Panc1 (cell line): ENCODE measurements around the gene ZZZ3.

Experiments used
- POLR2AphosphoS5 ChIP-seq: IDR thresholded peaks from 2 replicates; pipeline ENCODE4 v1.6.1; 2012; ENCODE audit warnings: mild to moderate bottlenecking, low read depth, low read length, moderate library complexity
- TF ChIP-seq, protein P1 (sequence below): fragments of 450-650 bp; IDR thresholded peaks from 2 replicates; pipeline ENCODE4 v1.5.1; 2017; ENCODE audit warnings: mild to moderate bottlenecking
- TF ChIP-seq, protein P2 (sequence below), 2 experiments: IDR thresholded peaks; 2 replicates each; pipeline ENCODE4 v1.6.1; 2011 to 2012; ENCODE audit warnings: low read depth in 2 of 2, control low read depth in 1 of 2, low read length in 1 of 2, mild to moderate bottlenecking in 1 of 2, moderate library complexity in 1 of 2; ENCODE audit not compliant: insufficient read depth in 1 of 2

DNA sequence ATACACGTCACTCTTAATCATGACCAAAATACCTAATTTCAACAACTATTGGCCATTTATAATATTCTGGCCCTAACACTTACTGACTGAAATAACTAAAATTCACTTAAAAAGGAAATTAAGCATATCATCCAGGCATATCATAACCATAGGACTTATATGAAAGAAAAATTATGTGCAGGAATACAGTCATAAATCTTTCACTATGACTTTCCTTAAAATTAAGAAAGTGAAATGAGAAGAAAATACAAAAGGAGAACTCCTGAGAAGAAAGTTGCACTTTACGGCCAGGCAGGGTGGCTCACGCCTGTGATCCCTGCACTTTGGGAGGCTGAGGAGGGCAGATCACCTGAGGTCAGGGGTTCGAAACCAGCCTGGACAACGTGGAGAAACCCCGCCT is 9.4 kb downstream of the ZZZ3 start:
- TF ChIP-seq, protein P1, sequence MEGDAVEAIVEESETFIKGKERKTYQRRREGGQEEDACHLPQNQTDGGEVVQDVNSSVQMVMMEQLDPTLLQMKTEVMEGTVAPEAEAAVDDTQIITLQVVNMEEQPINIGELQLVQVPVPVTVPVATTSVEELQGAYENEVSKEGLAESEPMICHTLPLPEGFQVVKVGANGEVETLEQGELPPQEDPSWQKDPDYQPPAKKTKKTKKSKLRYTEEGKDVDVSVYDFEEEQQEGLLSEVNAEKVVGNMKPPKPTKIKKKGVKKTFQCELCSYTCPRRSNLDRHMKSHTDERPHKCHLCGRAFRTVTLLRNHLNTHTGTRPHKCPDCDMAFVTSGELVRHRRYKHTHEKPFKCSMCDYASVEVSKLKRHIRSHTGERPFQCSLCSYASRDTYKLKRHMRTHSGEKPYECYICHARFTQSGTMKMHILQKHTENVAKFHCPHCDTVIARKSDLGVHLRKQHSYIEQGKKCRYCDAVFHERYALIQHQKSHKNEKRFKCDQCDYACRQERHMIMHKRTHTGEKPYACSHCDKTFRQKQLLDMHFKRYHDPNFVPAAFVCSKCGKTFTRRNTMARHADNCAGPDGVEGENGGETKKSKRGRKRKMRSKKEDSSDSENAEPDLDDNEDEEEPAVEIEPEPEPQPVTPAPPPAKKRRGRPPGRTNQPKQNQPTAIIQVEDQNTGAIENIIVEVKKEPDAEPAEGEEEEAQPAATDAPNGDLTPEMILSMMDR: no peak
- TF ChIP-seq POLR2AphosphoS5: no peak
- TF ChIP-seq, protein P2, sequence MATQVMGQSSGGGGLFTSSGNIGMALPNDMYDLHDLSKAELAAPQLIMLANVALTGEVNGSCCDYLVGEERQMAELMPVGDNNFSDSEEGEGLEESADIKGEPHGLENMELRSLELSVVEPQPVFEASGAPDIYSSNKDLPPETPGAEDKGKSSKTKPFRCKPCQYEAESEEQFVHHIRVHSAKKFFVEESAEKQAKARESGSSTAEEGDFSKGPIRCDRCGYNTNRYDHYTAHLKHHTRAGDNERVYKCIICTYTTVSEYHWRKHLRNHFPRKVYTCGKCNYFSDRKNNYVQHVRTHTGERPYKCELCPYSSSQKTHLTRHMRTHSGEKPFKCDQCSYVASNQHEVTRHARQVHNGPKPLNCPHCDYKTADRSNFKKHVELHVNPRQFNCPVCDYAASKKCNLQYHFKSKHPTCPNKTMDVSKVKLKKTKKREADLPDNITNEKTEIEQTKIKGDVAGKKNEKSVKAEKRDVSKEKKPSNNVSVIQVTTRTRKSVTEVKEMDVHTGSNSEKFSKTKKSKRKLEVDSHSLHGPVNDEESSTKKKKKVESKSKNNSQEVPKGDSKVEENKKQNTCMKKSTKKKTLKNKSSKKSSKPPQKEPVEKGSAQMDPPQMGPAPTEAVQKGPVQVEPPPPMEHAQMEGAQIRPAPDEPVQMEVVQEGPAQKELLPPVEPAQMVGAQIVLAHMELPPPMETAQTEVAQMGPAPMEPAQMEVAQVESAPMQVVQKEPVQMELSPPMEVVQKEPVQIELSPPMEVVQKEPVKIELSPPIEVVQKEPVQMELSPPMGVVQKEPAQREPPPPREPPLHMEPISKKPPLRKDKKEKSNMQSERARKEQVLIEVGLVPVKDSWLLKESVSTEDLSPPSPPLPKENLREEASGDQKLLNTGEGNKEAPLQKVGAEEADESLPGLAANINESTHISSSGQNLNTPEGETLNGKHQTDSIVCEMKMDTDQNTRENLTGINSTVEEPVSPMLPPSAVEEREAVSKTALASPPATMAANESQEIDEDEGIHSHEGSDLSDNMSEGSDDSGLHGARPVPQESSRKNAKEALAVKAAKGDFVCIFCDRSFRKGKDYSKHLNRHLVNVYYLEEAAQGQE (IDR thresholded peaks at IDR 0.05; ENCODE audit: insufficient read depth in 1 of 2, low read depth in 2 of 2, low read length in 1 of 2): no peak
